ENCODE measurements around the gene WFDC11. TPM values are rescaled to one million over a fixed set of nuclear protein-coding genes. Genes with fewer than 3 reads are reported as not detected.

The WFDC11 gene
- total RNA-seq, 1 experiment from 2014 or later = not detected

- no peaks in the 10 kb centered on the region for H3K36me3 Mint-ChIP-seq
- peaks cover 4% of the 10 kb centered on the region; the same call in 1 of the 2 replicates for H3K27me3 Mint-ChIP-seq (ENCODE audit: low read depth)
- H3K4me1 Mint-ChIP-seq = peaks cover 8% of the 10 kb centered on the region
- no peak within 1 kb of the TSS for H3K27ac Mint-ChIP-seq
- ChIA-PET CTCF (interaction anchor here (3.6 kb wide), 1 partner anchor 140 kb away, joined by 79 read pairs; no protein-coding TSS in a partner anchor), POLR2A (no interaction called here)
- no peak within 1 kb of the TSS for H3K4me3 Mint-ChIP-seq
- ATAC-seq (no peak), DNase-seq (ENCODE audit: low spot score) (no peak)
- TF ChIP-seq MXD4 (CRISPR knock-in tag; IDR thresholded peaks at IDR 0.05; ENCODE audit: borderline replicate concordance) = no peak
- no peak for TF ChIP-seq IRF2 (CRISPR knock-in tag; IDR thresholded peaks at IDR 0.05; ENCODE audit: borderline replicate concordance, low read depth)
- no peak for TF ChIP-seq RELA (CRISPR knock-in tag; IDR thresholded peaks at IDR 0.05; ENCODE audit: borderline replicate concordance)
- TF ChIP-seq, protein P1, sequence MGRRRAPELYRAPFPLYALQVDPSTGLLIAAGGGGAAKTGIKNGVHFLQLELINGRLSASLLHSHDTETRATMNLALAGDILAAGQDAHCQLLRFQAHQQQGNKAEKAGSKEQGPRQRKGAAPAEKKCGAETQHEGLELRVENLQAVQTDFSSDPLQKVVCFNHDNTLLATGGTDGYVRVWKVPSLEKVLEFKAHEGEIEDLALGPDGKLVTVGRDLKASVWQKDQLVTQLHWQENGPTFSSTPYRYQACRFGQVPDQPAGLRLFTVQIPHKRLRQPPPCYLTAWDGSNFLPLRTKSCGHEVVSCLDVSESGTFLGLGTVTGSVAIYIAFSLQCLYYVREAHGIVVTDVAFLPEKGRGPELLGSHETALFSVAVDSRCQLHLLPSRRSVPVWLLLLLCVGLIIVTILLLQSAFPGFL (CRISPR knock-in tag; IDR thresholded peaks at IDR 0.05; ENCODE audit: borderline replicate concordance) = no peak
- TF ChIP-seq MAX (CRISPR knock-in tag; IDR thresholded peaks at IDR 0.05) = no peak
- TF ChIP-seq GRHL2 (CRISPR knock-in tag; IDR thresholded peaks at IDR 0.05; ENCODE audit: insufficient replicate concordance, severe bottlenecking) = no peak
- no peak for TF ChIP-seq ZNF219 (CRISPR knock-in tag; IDR thresholded peaks at IDR 0.05; ENCODE audit: borderline replicate concordance)
- no peak for TF ChIP-seq SOX15 (CRISPR knock-in tag; IDR thresholded peaks at IDR 0.05)
- no peak for TF ChIP-seq FOXK1 (CRISPR knock-in tag; IDR thresholded peaks at IDR 0.05)
- no peak for TF ChIP-seq NFE2L1 (CRISPR knock-in tag; IDR thresholded peaks at IDR 0.05)
- TF ChIP-seq TP53 (CRISPR knock-in tag; IDR thresholded peaks at IDR 0.05) = no peak
- TF ChIP-seq, protein P2, sequence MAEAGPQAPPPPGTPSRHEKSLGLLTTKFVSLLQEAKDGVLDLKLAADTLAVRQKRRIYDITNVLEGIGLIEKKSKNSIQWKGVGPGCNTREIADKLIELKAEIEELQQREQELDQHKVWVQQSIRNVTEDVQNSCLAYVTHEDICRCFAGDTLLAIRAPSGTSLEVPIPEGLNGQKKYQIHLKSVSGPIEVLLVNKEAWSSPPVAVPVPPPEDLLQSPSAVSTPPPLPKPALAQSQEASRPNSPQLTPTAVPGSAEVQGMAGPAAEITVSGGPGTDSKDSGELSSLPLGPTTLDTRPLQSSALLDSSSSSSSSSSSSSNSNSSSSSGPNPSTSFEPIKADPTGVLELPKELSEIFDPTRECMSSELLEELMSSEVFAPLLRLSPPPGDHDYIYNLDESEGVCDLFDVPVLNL (CRISPR knock-in tag; IDR thresholded peaks at IDR 0.05; ENCODE audit: borderline replicate concordance, low read depth) = no peak
- no peak for TF ChIP-seq AFF4 (CRISPR knock-in tag; IDR thresholded peaks at IDR 0.05; ENCODE audit: borderline replicate concordance)
- no peak for TF ChIP-seq EMX1 (CRISPR knock-in tag; IDR thresholded peaks at IDR 0.05)
- no peak for TF ChIP-seq HMGXB4 (CRISPR knock-in tag; IDR thresholded peaks at IDR 0.05)
- no peak for TF ChIP-seq ZBTB21 (CRISPR knock-in tag; IDR thresholded peaks at IDR 0.05; ENCODE audit: borderline replicate concordance)
- TF ChIP-seq FOXP1 (CRISPR knock-in tag; IDR thresholded peaks at IDR 0.05; ENCODE audit: borderline replicate concordance) = no peak
- TF ChIP-seq MLX (CRISPR knock-in tag; IDR thresholded peaks at IDR 0.05) = no peak
- TF ChIP-seq HMGA2 (CRISPR knock-in tag; IDR thresholded peaks at IDR 0.05) = no peak
- peaks cover 12% of the 10 kb centered on the region for H3K9me3 Mint-ChIP-seq
Measured at GRCh38 chr20:45631184-45631583, 38.9 kb downstream of the WFDC11 start, which contains the start of gene WFDC9. TSS of gene WFDC9 (minus strand) at chr20:45631284. CDS start at chr20:45610181, 21,103 bp downstream.

Measured in WTC11 (cell line).